Inflammatory macrophage treated with lipopolysaccharide for 4 hours (primary cell): ENCODE measurements around the gene USH2A.

Experiments
- DNase-seq: peaks from one replicate; pipeline ENCODE4 v3.0.0-alpha.2; 2020

The USH2A gene

DNA sequence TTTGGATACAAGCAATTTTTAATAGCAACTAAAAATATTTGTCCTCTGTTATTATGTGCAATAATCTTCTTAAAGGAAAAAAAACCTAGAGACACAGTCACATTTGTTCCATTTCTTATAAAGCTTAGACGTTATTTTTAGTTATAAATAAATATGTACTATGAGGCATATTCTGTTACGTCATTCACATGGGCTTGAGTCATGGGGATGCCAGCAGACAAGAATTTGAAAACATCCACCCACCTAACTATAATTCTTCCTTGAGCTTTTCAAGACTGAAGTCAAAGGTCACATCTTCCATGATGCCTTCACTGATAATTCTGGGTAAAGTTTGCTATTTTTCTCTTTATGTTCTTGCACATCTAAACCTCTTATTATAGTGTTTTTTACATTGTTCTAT, 587.3 kb downstream of the USH2A start:
- DNase-seq: peak; percentile 18

GRCh38 chr1:215833941-215834729, 589.1 kb downstream of the USH2A start:
- DNase-seq: no peak

DNA sequence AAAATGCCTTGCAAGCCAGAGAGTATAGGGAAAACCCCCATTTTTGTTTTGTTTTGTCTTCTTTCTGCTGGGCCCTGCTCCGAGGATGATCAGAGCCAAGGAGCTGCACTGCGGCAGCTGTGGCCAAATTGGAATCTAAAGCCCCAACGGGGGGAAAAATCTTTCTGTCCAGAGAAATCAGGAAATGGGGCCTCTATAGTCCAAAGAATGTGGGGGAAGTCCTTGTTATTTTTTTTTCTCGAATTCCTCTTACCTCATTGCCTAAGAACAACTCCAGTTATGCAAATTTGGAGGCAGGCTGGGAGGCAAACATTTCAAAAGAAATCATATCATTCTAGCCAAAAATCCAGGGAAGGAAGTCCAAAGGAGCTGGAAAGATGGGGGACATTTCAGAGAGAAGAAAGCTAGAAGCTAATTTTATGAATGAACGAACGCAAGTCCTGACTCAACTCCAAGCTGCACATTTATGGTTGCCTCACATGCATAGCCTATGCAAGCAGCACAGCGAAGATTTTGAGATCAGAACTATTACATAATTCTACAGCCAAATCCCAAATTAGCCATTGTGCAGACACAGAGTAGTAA, 592.9 kb downstream of the USH2A start:
- DNase-seq: no peak

- DNase-seq: no peak
Measured at GRCh38 chr1:215825056-215825455, 598.2 kb downstream of the USH2A start.

GRCh38 chr1:215824245-215824644, 599.0 kb downstream of the USH2A start:
- no peak for DNase-seq

- no peak for DNase-seq
Measured at GRCh38 chr1:215819114-215819513, 604.1 kb downstream of the USH2A start.

DNA sequence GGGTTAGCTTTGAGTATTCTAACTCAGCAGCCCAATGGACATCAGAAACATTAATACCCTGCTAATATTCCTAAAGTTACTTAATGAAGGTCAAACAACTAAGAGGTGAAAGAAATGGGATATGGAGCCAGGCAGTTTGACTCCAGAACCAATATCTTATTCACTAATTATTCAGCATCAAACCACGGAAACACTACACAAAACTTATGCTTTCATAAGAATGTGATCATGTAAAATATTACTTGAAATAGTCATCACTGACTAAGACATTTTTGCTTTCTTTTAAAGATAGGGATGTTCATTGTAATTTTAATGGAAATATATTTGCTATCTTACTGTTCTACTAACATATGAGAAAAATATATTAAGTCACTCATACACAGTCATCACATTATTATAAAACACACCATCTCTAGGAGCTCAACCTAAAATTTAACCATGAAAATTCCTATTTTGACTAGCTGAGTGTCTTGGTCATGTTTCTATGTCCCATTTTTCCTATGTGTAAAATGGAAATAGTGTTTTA, 615.3 kb downstream of the USH2A start:
- DNase-seq: no peak

- no peak for DNase-seq
Measured at GRCh38 chr1:215807218-215807617, 616.0 kb downstream of the USH2A start.

DNA sequence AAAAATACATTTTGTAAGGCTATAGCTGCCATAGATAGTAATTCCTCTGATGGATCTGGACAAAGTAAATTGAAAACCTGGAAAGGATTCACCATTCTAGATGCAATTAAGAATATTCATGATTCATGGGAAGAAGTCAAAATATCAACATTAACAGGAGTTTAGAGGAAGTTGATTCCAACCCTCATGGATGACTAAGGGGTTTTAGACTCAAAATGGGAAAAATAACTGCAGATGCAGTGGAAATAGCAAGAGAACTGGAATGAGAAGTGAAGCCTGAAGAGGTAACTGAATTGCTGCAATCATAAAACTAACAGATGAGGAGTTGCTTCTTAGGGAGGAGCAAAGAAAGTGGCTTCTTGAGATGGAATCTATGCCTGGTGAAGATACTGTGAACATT, 625.4 kb downstream of the USH2A start:
- DNase-seq: no peak

- no peak for DNase-seq
Measured at GRCh38 chr1:215794156-215794555, 629.1 kb downstream of the USH2A start.

- no peak for DNase-seq
Measured at GRCh38 chr1:215793180-215793579, 630.1 kb downstream of the USH2A start.

GRCh38 chr1:215792446-215792845, 630.8 kb downstream of the USH2A start:
- no peak for DNase-seq

DNA sequence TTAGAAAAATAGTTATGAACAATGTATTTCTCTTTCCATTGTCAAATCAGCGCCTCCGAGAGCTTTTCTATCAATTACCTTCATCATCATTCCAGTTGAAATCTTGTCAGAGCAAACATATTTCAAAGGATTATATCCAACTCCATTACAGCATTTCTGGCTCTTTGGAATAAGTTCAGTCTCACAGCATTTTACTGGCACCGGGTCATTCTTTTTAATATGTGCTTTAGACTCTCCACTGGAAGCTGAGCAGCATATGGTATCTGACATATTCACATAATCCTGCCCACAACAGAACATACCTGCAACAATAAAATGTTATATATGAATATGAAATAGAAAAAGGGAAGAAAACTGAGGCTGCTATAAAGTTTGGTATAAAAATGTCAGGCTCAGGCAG, 633.3 kb downstream of the USH2A start:
- DNase-seq: no peak

GRCh38 chr1:215786997-215787396, 636.3 kb downstream of the USH2A start:
- DNase-seq: no peak

DNA sequence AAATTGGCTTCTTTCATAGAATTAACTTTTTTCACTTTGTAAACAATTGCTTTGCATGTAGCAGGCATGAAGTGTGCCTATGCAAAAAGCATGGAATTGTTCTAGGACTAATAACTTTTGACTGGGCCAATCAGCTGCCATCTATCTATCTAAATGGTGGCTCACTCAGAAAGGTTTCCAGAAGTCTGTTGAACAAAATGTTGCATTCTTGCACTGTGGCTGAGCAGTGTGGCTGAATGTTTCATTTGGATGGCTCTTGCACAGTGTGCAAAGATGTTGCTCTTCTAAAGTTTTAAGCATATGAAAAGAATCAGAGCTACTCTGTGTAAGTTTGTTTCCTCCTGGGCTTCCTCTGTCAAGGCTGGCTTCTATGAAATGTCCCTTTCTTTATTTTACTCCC, 642.6 kb downstream of the USH2A start:
- no peak for DNase-seq

DNA sequence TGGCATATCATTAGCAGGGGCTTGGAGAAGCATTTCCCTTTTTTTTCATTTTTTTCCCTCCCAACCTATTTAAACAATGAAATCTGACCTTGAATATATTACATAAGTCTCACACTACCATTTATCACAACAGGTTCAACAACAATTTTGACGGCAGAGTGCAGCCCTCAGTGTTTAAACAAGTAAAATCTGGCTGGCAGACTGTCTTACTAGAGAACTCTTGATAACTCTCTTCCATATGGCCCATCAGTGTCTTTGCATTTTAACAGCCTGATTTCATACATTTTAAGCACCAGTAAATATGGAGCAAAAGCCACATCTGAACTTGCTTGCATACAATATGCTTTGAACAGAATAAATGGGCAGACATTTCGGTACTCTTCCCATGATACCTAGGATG, 643.1 kb downstream of the USH2A start:
- no peak for DNase-seq

GRCh38 chr1:215779729-215780128, 643.5 kb downstream of the USH2A start:
- no peak for DNase-seq

DNA sequence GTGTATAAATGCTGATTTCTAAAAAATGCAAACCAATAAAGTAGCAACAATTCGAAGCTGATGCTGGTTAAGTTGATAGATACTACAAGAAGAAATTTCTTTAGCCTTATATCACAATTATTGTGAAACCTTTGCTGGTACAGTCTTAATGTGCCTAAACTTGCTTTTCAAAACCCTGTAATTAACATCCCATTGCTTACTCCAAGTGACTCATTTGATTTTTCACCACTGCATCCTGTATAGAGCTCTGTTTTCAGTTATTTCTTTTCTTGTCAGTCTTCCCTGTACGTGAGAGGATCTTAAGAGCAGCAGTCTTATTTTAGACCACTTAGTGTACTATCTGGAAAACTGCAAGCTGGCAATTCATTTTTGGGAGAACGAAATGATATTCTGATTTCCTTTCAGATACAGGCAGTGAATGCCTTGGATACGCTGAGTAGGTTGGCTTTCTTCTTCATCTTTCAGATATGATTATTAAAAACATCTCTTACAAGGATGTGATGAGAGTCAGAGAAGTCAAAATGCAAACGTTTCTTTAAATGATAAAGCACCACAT, 645.8 kb downstream of the USH2A start:
- no peak for DNase-seq

DNA sequence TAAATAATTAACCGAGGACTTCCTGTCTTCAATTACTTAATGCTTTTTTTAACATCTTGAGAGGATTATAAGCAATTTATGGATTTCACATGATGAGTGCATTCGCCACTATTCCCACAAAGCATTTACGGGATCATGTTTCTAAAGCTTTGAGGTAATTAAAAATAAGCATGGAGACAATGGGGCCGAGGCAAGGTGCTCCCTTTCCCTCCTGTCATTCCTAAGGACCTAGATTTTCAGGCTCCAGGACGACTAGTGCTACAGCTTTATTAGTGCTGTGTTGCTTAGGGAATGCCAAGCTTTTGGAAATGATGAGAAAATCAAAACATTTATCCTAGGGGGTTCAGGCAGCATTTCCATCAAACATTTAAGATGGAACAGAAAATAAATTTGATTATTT, 646.9 kb downstream of the USH2A start:
- DNase-seq: no peak

DNA sequence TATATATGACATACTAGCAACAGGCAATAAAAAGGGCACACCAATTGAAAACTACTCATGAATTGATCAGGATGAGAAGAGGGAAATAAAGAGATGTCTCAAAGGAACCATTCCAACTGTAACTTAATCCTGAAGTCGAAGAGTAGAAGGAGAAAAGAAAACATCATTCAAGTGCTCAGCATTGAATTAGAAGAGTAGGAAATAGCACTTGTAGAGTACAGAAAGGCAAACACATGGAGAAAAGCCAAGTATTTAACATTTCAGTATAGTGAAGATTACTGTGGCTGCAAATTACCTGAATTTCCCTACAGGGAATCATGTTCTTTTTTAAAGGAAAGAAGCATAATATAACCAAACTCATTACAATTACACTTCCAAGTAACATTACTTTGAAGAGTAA, 651.1 kb downstream of the USH2A start:
- DNase-seq: no peak

DNA sequence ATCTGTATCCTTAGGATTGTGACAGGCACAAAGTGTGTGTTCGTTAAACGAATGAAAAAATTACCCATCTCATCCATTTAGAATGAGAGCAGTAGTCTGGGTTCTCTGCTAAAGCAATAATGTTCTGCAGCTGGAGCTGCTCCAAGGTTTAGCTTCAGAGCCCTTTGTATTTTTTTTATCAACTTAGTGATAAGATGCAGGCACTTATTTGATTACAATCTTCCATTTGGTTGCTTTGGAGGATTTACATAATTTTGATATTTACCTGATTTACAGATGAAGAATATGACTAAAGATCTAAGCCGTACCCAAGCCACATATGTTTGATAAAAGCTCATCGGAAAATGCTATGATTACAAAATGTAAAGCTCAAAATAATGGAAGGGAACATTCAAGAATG, 654.9 kb downstream of the USH2A start:
- no peak for DNase-seq

GRCh38 chr1:215767761-215768160, 655.5 kb downstream of the USH2A start:
- DNase-seq: no peak

DNA sequence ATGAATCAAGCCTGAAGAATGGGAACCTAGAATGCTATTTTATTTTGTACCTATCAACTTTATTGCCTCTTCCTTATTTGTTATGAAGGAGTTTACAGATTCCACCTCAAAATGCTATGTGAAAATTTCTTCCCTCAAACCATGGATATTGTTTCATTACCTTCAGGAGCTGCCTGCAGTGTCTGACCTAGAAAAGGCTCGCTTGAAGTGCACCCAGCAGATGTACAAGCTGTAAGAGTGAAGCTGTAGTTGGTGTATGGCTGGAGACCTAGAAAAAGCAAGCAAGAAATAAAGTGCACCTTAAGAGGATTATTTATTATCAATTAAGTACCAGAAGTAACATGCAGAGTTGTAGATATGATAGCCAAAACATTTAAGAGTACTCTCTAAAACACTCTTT, 656.7 kb downstream of the USH2A start:
- DNase-seq: no peak

DNA sequence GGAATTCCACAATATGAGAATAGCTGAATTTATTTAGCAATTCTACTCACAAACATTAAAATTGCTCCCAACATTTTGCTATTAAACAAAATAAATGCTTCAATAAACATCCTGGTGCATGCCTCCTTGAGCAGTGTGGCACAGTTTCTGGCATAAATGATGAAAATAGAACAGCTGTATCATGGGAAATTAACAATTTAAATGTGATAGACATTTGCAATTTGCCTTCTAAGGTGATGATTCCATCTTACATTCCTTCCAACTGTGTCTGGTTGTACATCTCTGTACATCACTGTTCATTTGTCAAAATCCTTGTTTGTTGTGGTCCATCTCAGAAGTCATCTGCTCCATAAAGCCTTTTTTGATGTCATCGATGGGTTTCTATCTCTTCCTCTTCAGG, 657.4 kb downstream of the USH2A start:
- DNase-seq: no peak
